Neutrophil (primary cell): Measurements from ENCODE around the gene PNKP.

Source experiments
- H3K27ac ChIP-seq: fragments of 200-600 bp; sonication (generic); 2 replicates; pipeline ENCODE4 v1.5.1; 2016; ENCODE audit warnings: mild to moderate bottlenecking, moderate library complexity
- H3K27me3 ChIP-seq: fragments of 200-600 bp; sonication (generic); 2 replicates; pipeline ENCODE4 v1.6.0; 2016; ENCODE audit warnings: mild to moderate bottlenecking
- H3K36me3 ChIP-seq: fragments of 200-600 bp; sonication (generic); 2 replicates; pipeline ENCODE4 v1.5.1; 2017
- H3K4me1 ChIP-seq, 2 experiments: fragments of 200-600 bp in 1 of 2; sonication (generic) in 1 of 2; 1 replicate in 1 of 2; 2 replicates in 1 of 2; pipeline versions ENCODE4 v1.5.1 to v1.6.1; 2013 to 2016; ENCODE audit warnings: low read depth in 1 of 2, low read length in 1 of 2, mild to moderate bottlenecking in 1 of 2, moderate library complexity in 1 of 2; ENCODE audit not compliant: control insufficient read depth in 1 of 2, insufficient read depth in 1 of 2
- H3K4me3 ChIP-seq, 2 experiments: fragments of 200-600 bp in 1 of 2; sonication (generic) in 1 of 2; 1 replicate in 1 of 2; 2 replicates in 1 of 2; pipeline ENCODE4 v1.5.1; 2013 to 2016; ENCODE audit warnings: low read depth in 1 of 2, low read length in 1 of 2, mild to moderate bottlenecking in 1 of 2, moderate library complexity in 1 of 2
- H3K9me3 ChIP-seq: fragments of 200-600 bp; sonication (generic); 2 replicates; pipeline ENCODE4 v1.5.1; 2016
- TF ChIP-seq, protein P1 (sequence below): fragments of 200-600 bp; sonication (generic); IDR thresholded peaks from 2 replicates; pipeline ENCODE4 v1.5.1; 2016; ENCODE audit warnings: antibody characterized with exemption

Gene PNKP

DNA sequence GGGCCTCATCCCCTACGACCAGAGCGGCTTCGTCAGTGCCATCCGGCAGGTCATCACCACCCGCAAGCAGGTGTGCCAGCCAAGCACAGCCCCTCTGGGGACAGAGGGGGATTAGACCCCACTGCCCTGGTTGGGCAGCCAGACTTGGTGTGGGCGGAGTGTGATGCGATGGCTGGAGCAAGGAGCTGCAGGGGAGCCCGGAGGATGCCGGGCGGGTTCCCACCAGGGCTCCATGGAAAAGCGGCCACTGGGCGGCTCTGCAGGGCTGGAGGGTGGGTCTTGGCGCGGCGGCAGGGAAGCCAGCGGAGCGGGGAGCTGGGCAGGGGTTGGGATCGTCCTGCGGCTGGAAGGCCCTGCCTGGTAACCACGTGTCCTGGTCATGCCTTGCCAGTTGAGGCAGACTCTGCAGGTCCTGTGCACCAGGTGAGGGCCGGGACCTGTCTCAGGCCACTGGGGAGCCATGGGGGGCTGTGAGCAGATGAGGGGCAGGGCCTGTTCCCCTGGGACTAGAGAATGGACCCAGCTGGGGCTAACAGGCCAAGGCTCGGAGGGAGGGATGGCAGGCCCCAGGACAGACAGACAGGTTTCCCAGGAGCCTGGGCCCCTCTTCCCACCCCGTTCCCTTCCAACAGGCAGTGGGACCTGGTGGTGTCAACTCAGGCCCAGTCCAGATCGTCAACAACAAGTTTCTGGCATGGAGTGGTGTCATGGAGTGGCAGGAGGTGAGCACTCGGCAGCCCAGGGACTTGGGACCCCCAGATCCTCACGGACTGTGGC is 10.1 kb downstream of the PNKP start:
- Histone ChIP-seq H3K36me3 (peaks cover 71% of the 10 kb centered on the region), H3K27ac (no peak overlapping the region), H3K4me1 (peaks cover 3 to 5% of the 10 kb centered on the region in 2 experiments), H3K9me3 (no peaks in the 10 kb centered on the region), H3K27me3 (peaks cover 10% of the 10 kb centered on the region), H3K4me3 (no peak overlapping the region)
- TF ChIP-seq, protein P1, sequence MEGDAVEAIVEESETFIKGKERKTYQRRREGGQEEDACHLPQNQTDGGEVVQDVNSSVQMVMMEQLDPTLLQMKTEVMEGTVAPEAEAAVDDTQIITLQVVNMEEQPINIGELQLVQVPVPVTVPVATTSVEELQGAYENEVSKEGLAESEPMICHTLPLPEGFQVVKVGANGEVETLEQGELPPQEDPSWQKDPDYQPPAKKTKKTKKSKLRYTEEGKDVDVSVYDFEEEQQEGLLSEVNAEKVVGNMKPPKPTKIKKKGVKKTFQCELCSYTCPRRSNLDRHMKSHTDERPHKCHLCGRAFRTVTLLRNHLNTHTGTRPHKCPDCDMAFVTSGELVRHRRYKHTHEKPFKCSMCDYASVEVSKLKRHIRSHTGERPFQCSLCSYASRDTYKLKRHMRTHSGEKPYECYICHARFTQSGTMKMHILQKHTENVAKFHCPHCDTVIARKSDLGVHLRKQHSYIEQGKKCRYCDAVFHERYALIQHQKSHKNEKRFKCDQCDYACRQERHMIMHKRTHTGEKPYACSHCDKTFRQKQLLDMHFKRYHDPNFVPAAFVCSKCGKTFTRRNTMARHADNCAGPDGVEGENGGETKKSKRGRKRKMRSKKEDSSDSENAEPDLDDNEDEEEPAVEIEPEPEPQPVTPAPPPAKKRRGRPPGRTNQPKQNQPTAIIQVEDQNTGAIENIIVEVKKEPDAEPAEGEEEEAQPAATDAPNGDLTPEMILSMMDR, result no peak

DNA sequence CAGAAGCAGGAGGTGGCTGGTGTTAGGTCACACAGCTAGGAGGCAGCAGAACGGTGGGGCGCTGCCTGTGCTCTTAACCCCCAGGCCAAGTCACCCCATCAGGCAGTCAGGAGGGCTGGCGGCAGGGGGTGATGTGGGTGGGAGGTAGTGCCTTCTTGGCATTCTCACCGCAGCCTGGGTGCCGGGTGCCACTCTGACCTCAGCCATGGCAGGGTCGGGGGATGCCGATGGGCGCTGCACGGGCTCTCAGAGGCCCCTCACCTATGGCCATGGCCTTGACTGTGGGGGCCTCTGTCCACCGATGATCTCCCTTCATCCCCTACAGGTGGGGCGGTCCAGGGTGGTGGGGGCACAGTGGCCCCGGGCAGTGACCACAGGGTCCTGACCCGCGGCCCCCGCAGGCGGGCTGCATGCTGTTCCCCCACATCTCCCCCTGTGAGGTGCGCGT is 10.8 kb downstream of the PNKP start:
- H3K9me3 ChIP-seq, result no peaks in the 10 kb centered on the region
- H3K27me3 ChIP-seq, result peaks cover 17% of the 10 kb centered on the region
- no peak overlapping the region for H3K4me3 ChIP-seq
- H3K4me1 ChIP-seq, result peaks cover 9 to 10% of the 10 kb centered on the region in 2 experiments
- no peak overlapping the region for H3K27ac ChIP-seq
- TF ChIP-seq, protein P1, result no peak
- peaks cover 65% of the 10 kb centered on the region for H3K36me3 ChIP-seq

DNA sequence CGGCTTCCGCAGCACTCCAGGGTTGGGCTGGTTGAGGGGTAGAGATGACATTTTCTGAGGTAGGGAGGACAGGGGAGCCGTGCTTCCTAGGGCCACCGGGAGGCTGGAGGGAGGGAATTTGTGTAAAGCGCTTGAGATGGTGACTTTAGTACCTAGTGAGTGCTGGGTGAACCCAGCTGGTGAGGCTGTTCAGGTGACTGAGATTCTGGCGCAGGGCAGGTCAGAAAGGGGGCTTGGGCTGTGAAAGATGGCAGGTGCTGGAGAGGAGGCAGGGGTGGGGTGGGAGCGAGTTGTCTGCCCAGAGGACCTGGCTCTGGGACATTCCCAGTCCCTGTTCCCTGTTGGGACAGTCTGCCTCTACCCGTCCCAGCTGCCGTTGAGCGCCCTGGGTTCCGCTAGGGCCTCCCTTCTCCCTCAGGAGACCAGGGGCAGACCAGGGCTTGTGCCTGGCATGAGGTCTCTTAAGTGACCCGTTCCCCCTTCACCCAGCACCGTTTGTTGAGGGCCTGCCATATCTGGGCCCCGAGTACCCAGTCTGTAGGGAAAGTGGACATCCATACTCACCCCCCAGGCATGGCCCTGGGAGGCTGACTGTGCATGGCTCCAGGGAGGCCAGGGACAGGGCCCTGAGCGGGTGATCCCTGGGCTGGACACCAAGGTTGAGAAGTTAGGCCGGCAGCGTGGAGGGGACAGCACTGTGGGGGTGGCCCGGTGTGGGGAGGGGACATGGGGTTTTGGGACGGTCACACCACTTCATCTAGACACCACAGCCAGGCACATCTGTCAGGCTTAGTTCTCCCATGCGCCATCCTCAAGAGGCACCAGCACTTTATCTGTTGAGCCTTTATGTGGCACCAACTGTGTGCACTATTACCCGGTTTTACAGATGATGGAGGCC is 11.5 kb downstream of the PNKP start:
- Histone ChIP-seq H3K9me3 (no peaks in the 10 kb centered on the region), H3K36me3 (peaks cover 58% of the 10 kb centered on the region)

DNA sequence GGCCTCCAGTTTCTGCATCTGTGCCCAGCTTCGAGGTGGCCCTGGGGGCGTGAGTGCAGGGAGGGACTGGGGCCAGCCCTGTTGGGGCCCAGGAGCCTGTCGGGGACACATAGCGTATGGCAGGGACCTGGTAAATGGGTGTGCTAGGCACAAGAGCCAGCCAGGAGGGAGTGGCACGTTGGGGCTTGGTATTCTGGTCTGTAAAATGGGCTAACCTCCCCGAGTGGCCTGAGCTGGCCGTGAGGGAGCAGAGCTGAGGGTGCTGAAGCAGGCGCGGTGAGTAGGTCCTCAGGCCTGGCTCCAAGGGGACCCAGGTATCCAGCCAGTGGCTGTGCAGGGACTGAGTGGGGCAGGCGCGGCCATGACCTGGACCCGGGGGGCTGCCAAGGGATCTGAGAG is 12.1 kb downstream of the PNKP start:
- peaks cover 52% of the 10 kb centered on the region for H3K36me3 ChIP-seq

More for the DNA sequence above, 11.5 kb downstream of the PNKP start:
- TF ChIP-seq, protein P1, result no peak
- peaks cover 20% of the 10 kb centered on the region for H3K27me3 ChIP-seq
- H3K4me3 ChIP-seq, result no peak overlapping the region
- H3K27ac ChIP-seq, result peak overlapping the region; percentile 18
- peaks cover 10 to 11% of the 10 kb centered on the region in 2 experiments for H3K4me1 ChIP-seq

More for the DNA sequence above, 12.1 kb downstream of the PNKP start:
- TF ChIP-seq, protein P1, result no peak
- Histone ChIP-seq H3K4me3 (no peak overlapping the region), H3K27me3 (peaks cover 20% of the 10 kb centered on the region), H3K9me3 (no peaks in the 10 kb centered on the region), H3K4me1 (peaks cover 11 to 13% of the 10 kb centered on the region in 2 experiments), H3K27ac (no peak overlapping the region)
